HepG2 (cell line): ENCODE data around the gene MST1R. TPM values are rescaled to one million over a fixed set of nuclear protein-coding genes. Genes with fewer than 3 reads are reported as not detected.
A peak's percentile ranks its signal among the peaks of the same experiment; 100 is the strongest.

ENCODE experiments used
- GZF1 ChIP-seq: sonication (generic); formaldehyde crosslinking; IDR thresholded peaks from 2 replicates; pipeline ENCODE4 v1.5.1; 2020; ENCODE audit warnings: mild to moderate bottlenecking, missing genetic modification reagents
- PRDM15 ChIP-seq: sonication (generic); formaldehyde crosslinking; IDR thresholded peaks from 2 replicates; pipeline ENCODE4 v1.4.0; 2020; ENCODE audit warnings: missing genetic modification reagents
- SSRP1 ChIP-seq: IDR thresholded peaks from 2 replicates; pipeline ENCODE4 v1.6.1; 2016; ENCODE audit warnings: control low read depth
- THAP8 ChIP-seq: sonication (generic); formaldehyde crosslinking; IDR thresholded peaks from 2 replicates; pipeline ENCODE4 v1.5.1; 2020; ENCODE audit warnings: missing genetic modification reagents, mild to moderate bottlenecking, borderline replicate concordance
- ZBED4 ChIP-seq: sonication (generic); formaldehyde crosslinking; IDR thresholded peaks from 2 replicates; pipeline ENCODE4 v1.4.0; 2020; ENCODE audit warnings: missing genetic modification reagents, borderline replicate concordance
- ZBTB7B ChIP-seq: sonication (generic); formaldehyde crosslinking; IDR thresholded peaks from 2 replicates; pipeline ENCODE4 v1.4.0; 2020; ENCODE audit warnings: missing genetic modification reagents
- ZNF280B ChIP-seq: sonication (generic); formaldehyde crosslinking; IDR thresholded peaks from 2 replicates; pipeline ENCODE4 v1.5.0; 2020; ENCODE audit warnings: missing genetic modification reagents, mild to moderate bottlenecking, borderline replicate concordance
- ZNF496 ChIP-seq: sonication (generic); formaldehyde crosslinking; IDR thresholded peaks from 2 replicates; pipeline ENCODE4 v1.8.1; 2023; ENCODE audit warnings: mild to moderate bottlenecking, moderate library complexity, missing genetic modification reagents; ENCODE audit not compliant: insufficient replicate concordance
- ZNF724P ChIP-seq: sonication (generic); formaldehyde crosslinking; IDR thresholded peaks from 2 replicates; pipeline ENCODE4 v1.8.0; 2022; ENCODE audit warnings: missing genetic modification reagents, borderline replicate concordance
- polyA plus RNA-seq, 8 experiments: library from polyadenylated mRNA; depleted of rRNA in 3 of 8; stranded (reverse) in 7 of 8; unstranded in 1 of 8; fragments of >200 nt; fragmentation: Illumina TruSeq in 4 of 8; extraction: Trizol in 4 of 8; gene quantifications; 2 replicates each; pipeline versions ENCODE4 v1.2.1 to v1.2.3, GENCODE V29; 2011 to 2016; ENCODE audit warnings: low read depth in 4 of 8, missing spikeins in 1 of 8, mixed read lengths in 1 of 8; ENCODE audit not compliant: insufficient read depth in 1 of 8
- total RNA-seq, 5 experiments: library from RNA; depleted of rRNA; stranded (reverse); fragments of >200 nt; fragmentation: Illumina TruSeq; extraction: Trizol; gene quantifications; 2 replicates each; pipeline ENCODE4 v1.2.3, GENCODE V29; 2016; ENCODE audit warnings: low read depth in 1 of 5
- TF ChIP-seq, protein P1 (sequence below): sonication (generic); formaldehyde crosslinking; IDR thresholded peaks from 2 replicates; pipeline ENCODE4 v1.8.0; 2023; ENCODE audit warnings: mild to moderate bottlenecking, missing genetic modification reagents
- TF ChIP-seq, protein P2 (sequence below): sonication (generic); formaldehyde crosslinking; IDR thresholded peaks from 2 replicates; pipeline ENCODE4 v1.4.0; 2020; ENCODE audit warnings: missing genetic modification reagents

Gene MST1R
- total and polyA plus RNA-seq, 2 of the 13 experiments (the other 11 are each of a cell fraction or from before 2014, with no cell fraction given), result 0.11 to 0.77 TPM

DNA sequence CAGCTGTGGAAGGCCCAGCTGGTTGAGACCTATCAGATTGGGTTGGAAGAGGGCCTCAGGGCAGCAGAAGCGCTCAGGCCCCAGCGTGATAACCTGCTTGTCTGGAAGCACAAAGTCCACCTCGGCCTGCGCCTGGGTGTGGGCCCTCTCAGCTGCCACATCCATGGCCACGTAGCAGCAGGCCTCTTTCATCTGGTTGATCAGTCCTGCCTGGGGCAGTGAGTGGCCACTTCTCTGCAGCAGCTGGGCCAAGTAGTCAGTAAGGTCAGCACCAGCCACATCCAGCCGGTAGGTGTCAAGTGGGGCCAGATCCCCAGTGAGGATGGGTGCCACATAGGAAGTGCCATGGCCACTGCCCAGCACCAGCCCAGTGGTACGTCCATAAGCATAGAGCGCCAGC is 30.1 kb downstream of the MST1R start (continued):
- TF ChIP-seq ZBED4 (CRISPR knock-in tag) (peak; percentile 53; the same call in 1 of the 2 replicates), THAP8 (CRISPR knock-in tag) (no peak), GZF1 (CRISPR knock-in tag) (0 out of 2 replicates have a peak, but pooled peaks have one; percentile 71), SSRP1 (CRISPR knock-in tag) (no peak), ZBTB7B (CRISPR knock-in tag) (0 out of 2 replicates have a peak, but pooled peaks have one; percentile 32), ZNF280B (CRISPR knock-in tag) (peak; percentile 77; the same call in 1 of the 2 replicates), ZNF724P (CRISPR knock-in tag) (no peak), ZNF496 (no peak), PRDM15 (CRISPR knock-in tag) (no peak)
- TF ChIP-seq, protein P1, sequence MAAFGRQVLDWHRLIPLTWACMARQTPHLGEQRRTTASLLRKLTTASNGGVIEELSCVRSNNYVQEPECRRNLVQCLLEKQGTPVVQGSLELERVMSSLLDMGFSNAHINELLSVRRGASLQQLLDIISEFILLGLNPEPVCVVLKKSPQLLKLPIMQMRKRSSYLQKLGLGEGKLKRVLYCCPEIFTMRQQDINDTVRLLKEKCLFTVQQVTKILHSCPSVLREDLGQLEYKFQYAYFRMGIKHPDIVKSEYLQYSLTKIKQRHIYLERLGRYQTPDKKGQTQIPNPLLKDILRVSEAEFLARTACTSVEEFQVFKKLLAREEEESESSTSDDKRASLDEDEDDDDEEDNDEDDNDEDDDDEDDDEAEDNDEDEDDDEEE (CRISPR knock-in tag), result no peak
- TF ChIP-seq, protein P2, sequence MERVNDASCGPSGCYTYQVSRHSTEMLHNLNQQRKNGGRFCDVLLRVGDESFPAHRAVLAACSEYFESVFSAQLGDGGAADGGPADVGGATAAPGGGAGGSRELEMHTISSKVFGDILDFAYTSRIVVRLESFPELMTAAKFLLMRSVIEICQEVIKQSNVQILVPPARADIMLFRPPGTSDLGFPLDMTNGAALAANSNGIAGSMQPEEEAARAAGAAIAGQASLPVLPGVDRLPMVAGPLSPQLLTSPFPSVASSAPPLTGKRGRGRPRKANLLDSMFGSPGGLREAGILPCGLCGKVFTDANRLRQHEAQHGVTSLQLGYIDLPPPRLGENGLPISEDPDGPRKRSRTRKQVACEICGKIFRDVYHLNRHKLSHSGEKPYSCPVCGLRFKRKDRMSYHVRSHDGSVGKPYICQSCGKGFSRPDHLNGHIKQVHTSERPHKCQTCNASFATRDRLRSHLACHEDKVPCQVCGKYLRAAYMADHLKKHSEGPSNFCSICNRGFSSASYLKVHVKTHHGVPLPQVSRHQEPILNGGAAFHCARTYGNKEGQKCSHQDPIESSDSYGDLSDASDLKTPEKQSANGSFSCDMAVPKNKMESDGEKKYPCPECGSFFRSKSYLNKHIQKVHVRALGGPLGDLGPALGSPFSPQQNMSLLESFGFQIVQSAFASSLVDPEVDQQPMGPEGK (CRISPR knock-in tag), result peak; percentile 41
